ENCODE measurements around the gene TGFBR3L.

TGFBR3L gene

DNA sequence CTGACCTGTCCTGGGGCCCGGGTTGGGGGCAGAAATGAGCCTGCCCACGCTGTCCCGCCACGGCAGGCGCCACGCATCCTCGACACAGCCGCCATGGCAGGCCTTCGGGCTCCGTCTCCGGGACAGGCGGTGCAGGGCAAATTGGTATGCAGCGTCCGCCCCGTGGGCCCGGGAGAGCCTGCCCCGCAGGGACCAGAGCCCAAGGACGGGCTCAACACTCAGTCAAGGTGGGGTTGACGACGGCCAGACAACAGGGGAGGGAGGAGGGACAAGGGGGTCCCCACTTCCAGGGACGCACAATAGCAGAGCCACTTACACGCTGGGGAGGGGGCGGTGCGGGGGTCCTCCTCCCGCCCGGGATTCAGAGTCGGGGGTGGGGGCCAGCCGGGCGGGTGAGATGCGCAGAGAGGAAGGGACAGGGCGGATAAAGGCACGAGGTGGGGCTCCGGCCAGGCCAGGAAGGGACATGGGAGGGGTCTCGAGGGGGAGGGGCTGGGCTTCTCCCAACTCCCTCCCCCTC, 10.1 kb downstream of the TGFBR3L start:
- POLR2A ChIA-PET = interaction anchor here (0.7 kb wide), 1 partner anchor 54 kb away, joined by 3 read pairs; no protein-coding TSS in a partner anchor
- Histone ChIP-seq H3K4me1 (ENCODE audit: control insufficient read depth, insufficient read depth, low read length) (peaks cover 20% of the 10 kb centered on the region), H3K36me3 (ENCODE audit: control insufficient read depth in 2 of 2, insufficient read depth in 1 of 2, low read length in 2 of 2) (peaks cover 0 to 26% of the 10 kb centered on the region in 2 experiments; a peak in 2 of 3 replicates), H3K9me3 (ENCODE audit: control insufficient read depth, insufficient read depth, low read depth, low read length) (no peaks in the 10 kb centered on the region), H3K4me3 (ENCODE audit: low read depth, low read length) (no peak overlapping the region), H3K27ac (ENCODE audit: extremely low read depth, low read depth, low read length) (no peak overlapping the region)
- TF ChIP-seq REPIN1 (tag by site-specific recombination; IDR thresholded peaks at IDR 0.05; ENCODE audit: low read depth) (no peak), ZSCAN18 (tag by site-specific recombination; IDR thresholded peaks at IDR 0.05) (no peak), GFI1B (tag by site-specific recombination; IDR thresholded peaks at IDR 0.05) (no peak), SP2 (tag by site-specific recombination; IDR thresholded peaks at IDR 0.05) (peak; percentile 22; the same call in 1 of the 2 replicates), SP3 (tag by site-specific recombination; IDR thresholded peaks at IDR 0.05) (peak; percentile 31; the same call in 1 of the 2 replicates)
- TF ChIP-seq, protein P1, sequence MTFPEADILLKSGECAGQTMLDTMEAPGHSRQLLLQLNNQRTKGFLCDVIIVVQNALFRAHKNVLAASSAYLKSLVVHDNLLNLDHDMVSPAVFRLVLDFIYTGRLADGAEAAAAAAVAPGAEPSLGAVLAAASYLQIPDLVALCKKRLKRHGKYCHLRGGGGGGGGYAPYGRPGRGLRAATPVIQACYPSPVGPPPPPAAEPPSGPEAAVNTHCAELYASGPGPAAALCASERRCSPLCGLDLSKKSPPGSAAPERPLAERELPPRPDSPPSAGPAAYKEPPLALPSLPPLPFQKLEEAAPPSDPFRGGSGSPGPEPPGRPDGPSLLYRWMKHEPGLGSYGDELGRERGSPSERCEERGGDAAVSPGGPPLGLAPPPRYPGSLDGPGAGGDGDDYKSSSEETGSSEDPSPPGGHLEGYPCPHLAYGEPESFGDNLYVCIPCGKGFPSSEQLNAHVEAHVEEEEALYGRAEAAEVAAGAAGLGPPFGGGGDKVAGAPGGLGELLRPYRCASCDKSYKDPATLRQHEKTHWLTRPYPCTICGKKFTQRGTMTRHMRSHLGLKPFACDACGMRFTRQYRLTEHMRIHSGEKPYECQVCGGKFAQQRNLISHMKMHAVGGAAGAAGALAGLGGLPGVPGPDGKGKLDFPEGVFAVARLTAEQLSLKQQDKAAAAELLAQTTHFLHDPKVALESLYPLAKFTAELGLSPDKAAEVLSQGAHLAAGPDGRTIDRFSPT (tag by site-specific recombination; IDR thresholded peaks at IDR 0.05) = 0 out of 2 replicates have a peak, but pooled peaks have one; percentile 2
- CTCF ChIA-PET = interaction anchor here (0.6 to 1.2 kb wide), 2 partner anchors 19 to 323 kb away, joined by 5 read pairs; partner anchors contain the start of gene TIMM44

DNA sequence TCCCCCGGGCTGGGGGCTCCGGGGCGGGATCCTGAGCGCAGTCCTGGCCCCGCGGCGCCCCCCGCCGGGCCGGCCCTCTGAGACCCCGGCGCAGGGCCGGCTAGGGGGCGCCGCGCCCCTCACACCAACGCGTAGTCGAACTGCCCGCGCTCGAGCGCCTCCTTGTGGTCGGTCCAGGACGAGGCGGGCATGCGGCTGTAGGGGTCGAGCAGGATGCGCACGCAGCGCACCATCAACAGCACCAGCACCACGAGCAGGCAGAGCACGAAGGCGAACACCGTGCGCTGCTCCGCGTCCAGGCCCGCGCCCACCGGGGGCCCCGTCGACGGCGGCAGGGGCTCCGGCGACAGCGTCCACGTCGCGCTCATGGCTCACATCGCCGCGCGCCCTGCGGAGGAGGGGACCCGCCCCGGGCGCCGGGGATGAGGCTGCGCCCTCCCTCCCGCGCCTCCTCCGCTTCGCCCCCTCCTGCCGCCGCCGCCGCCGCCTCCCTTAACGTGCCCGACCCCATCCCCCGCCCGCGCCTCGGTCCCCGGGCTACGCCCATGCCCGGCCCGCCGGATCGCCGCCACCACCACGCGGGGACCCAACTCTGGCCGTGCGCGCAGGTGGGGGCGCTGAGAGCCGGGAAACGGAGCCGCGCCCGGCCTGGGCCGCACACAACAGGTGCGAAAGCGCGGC, 10.7 kb downstream of the TGFBR3L start:
- peak overlapping the region; percentile 48; the same call in 1 of the 2 replicates for H3K27ac ChIP-seq (ENCODE audit: extremely low read depth, low read depth, low read length)
- ChIA-PET CTCF (interaction anchor here (2.2 kb wide), 1 partner anchor 19 kb away, joined by 11 read pairs; the partner anchor contains the start of gene TIMM44), POLR2A (no interaction called here)
- TF ChIP-seq, protein P2, sequence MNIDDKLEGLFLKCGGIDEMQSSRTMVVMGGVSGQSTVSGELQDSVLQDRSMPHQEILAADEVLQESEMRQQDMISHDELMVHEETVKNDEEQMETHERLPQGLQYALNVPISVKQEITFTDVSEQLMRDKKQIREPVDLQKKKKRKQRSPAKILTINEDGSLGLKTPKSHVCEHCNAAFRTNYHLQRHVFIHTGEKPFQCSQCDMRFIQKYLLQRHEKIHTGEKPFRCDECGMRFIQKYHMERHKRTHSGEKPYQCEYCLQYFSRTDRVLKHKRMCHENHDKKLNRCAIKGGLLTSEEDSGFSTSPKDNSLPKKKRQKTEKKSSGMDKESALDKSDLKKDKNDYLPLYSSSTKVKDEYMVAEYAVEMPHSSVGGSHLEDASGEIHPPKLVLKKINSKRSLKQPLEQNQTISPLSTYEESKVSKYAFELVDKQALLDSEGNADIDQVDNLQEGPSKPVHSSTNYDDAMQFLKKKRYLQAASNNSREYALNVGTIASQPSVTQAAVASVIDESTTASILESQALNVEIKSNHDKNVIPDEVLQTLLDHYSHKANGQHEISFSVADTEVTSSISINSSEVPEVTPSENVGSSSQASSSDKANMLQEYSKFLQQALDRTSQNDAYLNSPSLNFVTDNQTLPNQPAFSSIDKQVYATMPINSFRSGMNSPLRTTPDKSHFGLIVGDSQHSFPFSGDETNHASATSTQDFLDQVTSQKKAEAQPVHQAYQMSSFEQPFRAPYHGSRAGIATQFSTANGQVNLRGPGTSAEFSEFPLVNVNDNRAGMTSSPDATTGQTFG (tag by site-specific recombination; IDR thresholded peaks at IDR 0.05; ENCODE audit: borderline replicate concordance) = no peak
- TF ChIP-seq ZNF350 (tag by site-specific recombination; IDR thresholded peaks at IDR 0.05) (no peak), ZBTB48 (tag by site-specific recombination; IDR thresholded peaks at IDR 0.05) (0 out of 2 replicates have a peak, but pooled peaks have one; percentile 28), ZNF701 (tag by site-specific recombination; IDR thresholded peaks at IDR 0.05) (no peak), ZNF146 (tag by site-specific recombination; IDR thresholded peaks at IDR 0.05) (no peak), ZNF10 (tag by site-specific recombination; IDR thresholded peaks at IDR 0.05) (peak; percentile 51; the same call in 1 of the 2 replicates), ZNF629 (tag by site-specific recombination; IDR thresholded peaks at IDR 0.05) (no peak), ZSCAN30 (tag by site-specific recombination; IDR thresholded peaks at IDR 0.05) (0 out of 2 replicates have a peak, but pooled peaks have one; percentile 11), ZNF112 (tag by site-specific recombination; IDR thresholded peaks at IDR 0.05) (no peak), ZNF24 (tag by site-specific recombination; IDR thresholded peaks at IDR 0.05) (no peak), ZNF138 (tag by site-specific recombination; IDR thresholded peaks at IDR 0.05; ENCODE audit: borderline replicate concordance) (no peak), ZBTB17 (tag by site-specific recombination; IDR thresholded peaks at IDR 0.05) (peak; percentile 48; the same call in 1 of the 2 replicates), ZNF571 (tag by site-specific recombination; IDR thresholded peaks at IDR 0.05) (no peak), ZNF843 (tag by site-specific recombination; IDR thresholded peaks at IDR 0.05) (no peak), ZNF544 (tag by site-specific recombination; IDR thresholded peaks at IDR 0.05) (no peak), ZFP41 (tag by site-specific recombination; IDR thresholded peaks at IDR 0.05; ENCODE audit: borderline replicate concordance) (no peak), TCF7L2 (IDR thresholded peaks at IDR 0.05; ENCODE audit: borderline replicate concordance, low read depth, low read length) (no peak), ZBTB20 (tag by site-specific recombination; IDR thresholded peaks at IDR 0.05) (peak; percentile 28; the same call in 1 of the 2 replicates), ZBTB7A (tag by site-specific recombination; IDR thresholded peaks at IDR 0.05; ENCODE audit: low read depth) (0 out of 2 replicates have a peak, but pooled peaks have one; percentile 31)
- TF ChIP-seq, protein P3, sequence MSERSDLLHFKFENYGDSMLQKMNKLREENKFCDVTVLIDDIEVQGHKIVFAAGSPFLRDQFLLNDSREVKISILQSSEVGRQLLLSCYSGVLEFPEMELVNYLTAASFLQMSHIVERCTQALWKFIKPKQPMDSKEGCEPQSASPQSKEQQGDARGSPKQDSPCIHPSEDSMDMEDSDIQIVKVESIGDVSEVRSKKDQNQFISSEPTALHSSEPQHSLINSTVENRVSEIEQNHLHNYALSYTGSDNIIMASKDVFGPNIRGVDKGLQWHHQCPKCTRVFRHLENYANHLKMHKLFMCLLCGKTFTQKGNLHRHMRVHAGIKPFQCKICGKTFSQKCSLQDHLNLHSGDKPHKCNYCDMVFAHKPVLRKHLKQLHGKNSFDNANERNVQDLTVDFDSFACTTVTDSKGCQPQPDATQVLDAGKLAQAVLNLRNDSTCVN (tag by site-specific recombination; optimal IDR thresholded peaks at IDR 0.05) = peak; percentile 90

More for the DNA sequence above, 10.7 kb downstream of the TGFBR3L start:
- no peaks in the 10 kb centered on the region for H3K9me3 ChIP-seq (ENCODE audit: control insufficient read depth, insufficient read depth, low read depth, low read length)
- peaks cover 3 to 27% of the 10 kb centered on the region in 2 experiments; a peak in 2 of 3 replicates for H3K36me3 ChIP-seq (ENCODE audit: control insufficient read depth in 2 of 2, insufficient read depth in 1 of 2, low read length in 2 of 2)
- H3K4me3 ChIP-seq (ENCODE audit: low read depth, low read length) = peak overlapping the region; percentile 30
- peaks cover 20% of the 10 kb centered on the region for H3K4me1 ChIP-seq (ENCODE audit: control insufficient read depth, insufficient read depth, low read length)
